OCI-LY3 (cell line): ENCODE results near the gene HOXA9.

Source experiments
- H2AFZ ChIP-seq: fragments of 200-600, 300-600 bp; shearing (Covaris generic); 2 replicates; pipeline ENCODE4 v1.6.0; 2014; ENCODE audit warnings: antibody characterized with exemption, low read depth, low read length
- H3K27ac ChIP-seq: fragments of 200-600, 300-600 bp; sonication (generic); 2 replicates; pipeline ENCODE4 v1.5.1; 2014; ENCODE audit warnings: mild to moderate bottlenecking, low read length, moderate library complexity, mixed read lengths
- H3K27me3 ChIP-seq: fragments of 200-600, 300-600 bp; sonication (generic); 2 replicates; pipeline ENCODE4 v1.6.1; 2014; ENCODE audit warnings: low read depth, low read length, mixed read lengths
- H3K36me3 ChIP-seq: fragments of 200-600, 300-600 bp; sonication (generic); replicated peaks from 2 replicates; pipeline ENCODE3; 2014; ENCODE audit warnings: low read depth, low read length, mixed read lengths
- H3K4me1 ChIP-seq: fragments of 300-600, 200-600 bp; sonication (generic); 2 replicates; pipeline ENCODE4 v1.6.1; 2014; ENCODE audit warnings: low read length, mixed read lengths
- H3K4me2 ChIP-seq: fragments of 200-600, 300-600 bp; sonication (generic); 2 replicates; pipeline ENCODE4 v1.6.1; 2014; ENCODE audit warnings: low read length, mixed read lengths
- H3K4me3 ChIP-seq: fragments of 300-600, 200-600 bp; sonication (generic); 2 replicates; pipeline ENCODE4 v1.5.1; 2014; ENCODE audit warnings: antibody characterized with exemption, mild to moderate bottlenecking, low read length, moderate library complexity
- H3K79me2 ChIP-seq: fragments of 300-600, 200-600 bp; shearing (Covaris generic); 2 replicates; pipeline ENCODE4 v1.6.1; 2014; ENCODE audit warnings: mild to moderate bottlenecking, low read length, mixed read lengths
- H3K9ac ChIP-seq: fragments of 300-600, 200-600 bp; shearing (Covaris generic); 2 replicates; pipeline ENCODE4 v1.6.0; 2014; ENCODE audit warnings: mild to moderate bottlenecking, low read length, moderate library complexity
- H3K9me3 ChIP-seq: fragments of 200-600, 300-600 bp; shearing (Covaris generic); 2 replicates; pipeline ENCODE4 v1.6.1; 2014; ENCODE audit warnings: low read length, mixed read lengths; ENCODE audit not compliant: insufficient read depth
- H4K20me1 ChIP-seq: fragments of 200-600, 300-600 bp; sonication (generic); 2 replicates; pipeline ENCODE4 v1.6.1; 2016; ENCODE audit warnings: low read length, mixed read lengths; ENCODE audit not compliant: insufficient read depth
- CTCF ChIP-seq: fragments of 200-600, 300-600 bp; sonication (generic); IDR thresholded peaks from 2 replicates; pipeline ENCODE4 v1.5.1; 2014; ENCODE audit warnings: antibody characterized with exemption, low read length, low read depth
- EZH2phosphoT487 ChIP-seq: fragments of 200-600 bp; shearing (Covaris generic); IDR thresholded peaks from 2 replicates; pipeline ENCODE4 v1.6.1; 2018; ENCODE audit warnings: antibody characterized with exemption, mixed run types, low read depth

The HOXA9 gene

GRCh38 chr7:27167916-27168264 lies 2.6 kb upstream of the HOXA9 start:
- Histone ChIP-seq H3K27ac (no peak overlapping the region), H3K4me1 (no peaks in the 10 kb centered on the region), H3K79me2 (no peaks in the 10 kb centered on the region), H3K27me3 (no peaks in the 10 kb centered on the region), H4K20me1 (no peaks in the 10 kb centered on the region), H3K36me3 (no peaks in the 10 kb centered on the region), H3K9ac (no peak overlapping the region), H3K4me2 (no peak overlapping the region), H2AFZ (no peak overlapping the region), H3K9me3 (no peaks in the 10 kb centered on the region), H3K4me3 (no peak overlapping the region)
- TF ChIP-seq CTCF (no peak), EZH2phosphoT487 (no peak)

GRCh38 chr7:27166531-27167505 lies 1.5 kb upstream of the HOXA9 start:
- Histone ChIP-seq H3K4me1 (no peaks in the 10 kb centered on the region), H3K4me2 (no peak overlapping the region), H3K27ac (no peak overlapping the region), H2AFZ (no peak overlapping the region), H3K4me3 (no peak overlapping the region), H3K79me2 (no peaks in the 10 kb centered on the region), H3K36me3 (no peaks in the 10 kb centered on the region), H3K9ac (no peak overlapping the region), H4K20me1 (no peaks in the 10 kb centered on the region), H3K9me3 (no peaks in the 10 kb centered on the region), H3K27me3 (no peaks in the 10 kb centered on the region)
- TF ChIP-seq EZH2phosphoT487 (no peak), CTCF (no peak)

GRCh38 chr7:27165996-27166530 lies 726 bp upstream of the HOXA9 start:
- Histone ChIP-seq H3K79me2 (no peaks in the 10 kb centered on the region), H2AFZ (no peak overlapping the region), H3K4me2 (no peak overlapping the region), H3K9me3 (no peaks in the 10 kb centered on the region), H3K4me3 (no peak overlapping the region), H3K27ac (no peak overlapping the region), H3K36me3 (no peaks in the 10 kb centered on the region), H4K20me1 (no peaks in the 10 kb centered on the region), H3K9ac (no peak overlapping the region), H3K27me3 (no peaks in the 10 kb centered on the region), H3K4me1 (no peaks in the 10 kb centered on the region)
- TF ChIP-seq EZH2phosphoT487 (no peak), CTCF (no peak)

- H3K4me3 ChIP-seq, result no peak overlapping the region
- H3K79me2 ChIP-seq, result no peaks in the 10 kb centered on the region
- 0 out of 2 replicates have a peak, but pooled peaks cover 5% of the 10 kb centered on the region for H3K4me1 ChIP-seq
- H3K4me2 ChIP-seq, result no peak overlapping the region
- no peak overlapping the region for H2AFZ ChIP-seq
- no peak overlapping the region for H3K27ac ChIP-seq
- no peak overlapping the region for H3K9ac ChIP-seq
- no peaks in the 10 kb centered on the region for H3K9me3 ChIP-seq
- H3K27me3 ChIP-seq, result no peaks in the 10 kb centered on the region
- TF ChIP-seq CTCF (no peak), EZH2phosphoT487 (no peak)
- no peaks in the 10 kb centered on the region for H4K20me1 ChIP-seq
- H3K36me3 ChIP-seq, result no peaks in the 10 kb centered on the region
Measured at GRCh38 chr7:27164367-27165088, 809 bp downstream of the HOXA9 start.
